ENCODE measurements around the gene SMIM32.

GRCh38 chr5:136201870-136202269 is 8.9 kb upstream of the SMIM32 start:
- TF ChIP-seq CTCF (conservative IDR thresholded peaks at IDR 0.05; ENCODE audit: low read length) (no peak), EZH2phosphoT487 (IDR thresholded peaks at IDR 0.05; ENCODE audit: borderline replicate concordance) (no peak)

Measured in Loucy (cell line).